Keratinocyte (primary cell): ENCODE measurements around the gene C17orf58. TPM values are rescaled to one million over a fixed set of nuclear protein-coding genes. Genes with fewer than 3 reads are reported as not detected.
"Not testable (repeated sequence)": the region's sequence is repeated elsewhere in the genome, so short reads cannot be mapped to it uniquely, and the experiment has no call there.

ENCODE experiments used
- DNase-seq: peaks from one replicate; pipeline ENCODE4 v3.0.0-alpha.2; 2011; ENCODE audit warnings: low read depth, missing footprints, low spot score
- FAIRE-seq: peaks from 2 replicates; lab custom pipeline; 2011; peaks lifted over from hg19 to GRCh38; lab: Jason Lieb, UNC
- H2AFZ ChIP-seq: 2 replicates; pipeline ENCODE4 v1.6.0; 2012; ENCODE audit warnings: low read length, control low read depth, inconsistent platforms; ENCODE audit not compliant: control insufficient read depth
- H3K27ac ChIP-seq: 2 replicates; pipeline ENCODE4 v1.5.1; 2011; ENCODE audit warnings: low read length; ENCODE audit not compliant: control insufficient read depth, insufficient read depth
- H3K27me3 ChIP-seq: 3 replicates; pipeline ENCODE4 v1.6.0; 2011; ENCODE audit warnings: low read length; ENCODE audit not compliant: control insufficient read depth, insufficient read depth; ENCODE audit errors: extremely low read depth
- H3K36me3 ChIP-seq, 2 experiments: 2 replicates in 1 of 2; 3 replicates in 1 of 2; pipeline ENCODE4 v1.5.1; 2011; ENCODE audit warnings: low read length in 2 of 2, mild to moderate bottlenecking in 1 of 2; ENCODE audit not compliant: control insufficient read depth in 2 of 2, insufficient read depth in 2 of 2; ENCODE audit errors: extremely low read depth in 1 of 2
- H3K4me1 ChIP-seq: 3 replicates; pipeline ENCODE4 v1.5.1; 2011; ENCODE audit warnings: low read length; ENCODE audit not compliant: control insufficient read depth, insufficient read depth; ENCODE audit errors: extremely low read depth
- H3K4me2 ChIP-seq: 3 replicates; pipeline ENCODE4 v1.6.0; 2011; ENCODE audit warnings: low read depth, low read length; ENCODE audit not compliant: control insufficient read depth, insufficient read depth; ENCODE audit errors: extremely low read depth
- H3K4me3 ChIP-seq, 3 experiments: fragments of 200-600 bp in 1 of 3; sonication (generic) in 1 of 3; 2 replicates in 2 of 3; 3 replicates in 1 of 3; pipeline ENCODE4 v1.5.1; 2011 to 2016; ENCODE audit warnings: low read length in 3 of 3, mild to moderate bottlenecking in 3 of 3, control low read depth in 2 of 3, inconsistent platforms in 1 of 3, low read depth in 1 of 3, mixed read lengths in 1 of 3, mixed run types in 1 of 3, moderate library complexity in 1 of 3; ENCODE audit not compliant: control insufficient read depth in 2 of 3, insufficient read depth in 2 of 3; ENCODE audit errors: extremely low read depth in 1 of 3
- H3K79me2 ChIP-seq: 2 replicates; pipeline ENCODE4 v1.6.0; 2012; ENCODE audit warnings: low read length; ENCODE audit not compliant: control insufficient read depth, insufficient read depth
- H3K9ac ChIP-seq: 3 replicates; pipeline ENCODE4 v1.6.0; 2011; ENCODE audit warnings: low read length; ENCODE audit not compliant: control insufficient read depth, insufficient read depth; ENCODE audit errors: extremely low read depth
- H3K9me1 ChIP-seq: 3 replicates; pipeline ENCODE4 v1.6.0; 2011; ENCODE audit warnings: low read length; ENCODE audit not compliant: control insufficient read depth, insufficient read depth; ENCODE audit errors: extremely low read depth
- H3K9me3 ChIP-seq: 2 replicates; pipeline ENCODE4 v1.5.1; 2012; ENCODE audit warnings: low read depth, low read length; ENCODE audit not compliant: control insufficient read depth
- H4K20me1 ChIP-seq: 3 replicates; pipeline ENCODE4 v1.6.0; 2011; ENCODE audit warnings: low read length; ENCODE audit not compliant: control insufficient read depth, insufficient read depth; ENCODE audit errors: extremely low read depth
- dilution Hi-C: fragments of 300-500 bp; cut with MboI; formaldehyde crosslinking; loops from one replicate; pipeline ENCODE4 v1.7.0; 2020; ENCODE audit warnings: low sequenced_read_pairs; ENCODE audit not compliant: extremely low pct_ligation_motif_present
- polyA plus RNA-seq, 5 experiments: library from polyadenylated mRNA; depleted of rRNA in 3 of 5; stranded (reverse) in 3 of 5; stranded (forward) in 1 of 5; unstranded in 1 of 5; fragments of >200 nt; gene quantifications; 1 replicate in 1 of 5; 2 replicates in 3 of 5; 3 replicates in 1 of 5; pipeline versions ENCODE4 v1.2.1 to v1.2.3, GENCODE V29; 2011 to 2012; ENCODE audit warnings: missing spikeins in 2 of 5, low read depth in 1 of 5, low replicate concordance in 1 of 5
- TF ChIP-seq, protein P1 (sequence below), 3 experiments: IDR thresholded peaks in 1 of 3; conservative IDR thresholded peaks in 1 of 3; optimal IDR thresholded peaks in 1 of 3; 2 replicates in 2 of 3; 3 replicates in 1 of 3; pipeline versions ENCODE3 to v1.5.1; 2011; ENCODE audit warnings: low read length in 3 of 3, mild to moderate bottlenecking in 3 of 3, moderate library complexity in 2 of 3, control low read depth in 1 of 3, inconsistent platforms in 1 of 3; ENCODE audit not compliant: insufficient read depth in 2 of 3; ENCODE audit errors: extremely low read depth in 1 of 3

Gene C17orf58
- polyA plus RNA-seq, 1 donor (not counting 4 experiments of a cell fraction or from before 2014, with no cell fraction given), result 6.1 TPM

DNA sequence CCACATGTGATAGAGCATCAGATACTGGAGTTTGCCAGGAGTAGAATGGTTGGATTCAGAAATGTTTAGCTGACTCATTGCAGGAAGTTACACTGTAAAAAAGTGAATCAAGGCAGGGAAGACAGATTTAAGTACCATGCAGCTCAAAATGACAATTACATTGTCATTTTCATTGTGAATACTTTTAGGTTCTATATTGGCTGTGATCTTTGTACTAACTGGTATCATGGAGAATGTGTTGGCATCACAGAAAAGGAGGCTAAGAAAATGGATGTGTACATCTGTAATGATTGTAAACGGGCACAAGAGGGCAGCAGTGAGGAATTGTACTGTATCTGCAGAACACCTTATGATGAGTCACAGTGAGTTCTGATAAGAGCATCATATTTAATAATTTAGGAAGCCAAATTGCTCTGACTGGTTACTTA lies 33.1 kb downstream of the C17orf58 start:
- H3K27ac ChIP-seq, H3K36me3 ChIP-seq, H4K20me1 ChIP-seq, H3K9ac ChIP-seq, H3K4me3 ChIP-seq, H2AFZ ChIP-seq, H3K4me2 ChIP-seq, dilution Hi-C loops, H3K4me1 ChIP-seq, H3K9me1 ChIP-seq, H3K9me3 ChIP-seq, H3K27me3 ChIP-seq, H3K79me2 ChIP-seq: not testable (repeated sequence)
- TF ChIP-seq, protein P1, sequence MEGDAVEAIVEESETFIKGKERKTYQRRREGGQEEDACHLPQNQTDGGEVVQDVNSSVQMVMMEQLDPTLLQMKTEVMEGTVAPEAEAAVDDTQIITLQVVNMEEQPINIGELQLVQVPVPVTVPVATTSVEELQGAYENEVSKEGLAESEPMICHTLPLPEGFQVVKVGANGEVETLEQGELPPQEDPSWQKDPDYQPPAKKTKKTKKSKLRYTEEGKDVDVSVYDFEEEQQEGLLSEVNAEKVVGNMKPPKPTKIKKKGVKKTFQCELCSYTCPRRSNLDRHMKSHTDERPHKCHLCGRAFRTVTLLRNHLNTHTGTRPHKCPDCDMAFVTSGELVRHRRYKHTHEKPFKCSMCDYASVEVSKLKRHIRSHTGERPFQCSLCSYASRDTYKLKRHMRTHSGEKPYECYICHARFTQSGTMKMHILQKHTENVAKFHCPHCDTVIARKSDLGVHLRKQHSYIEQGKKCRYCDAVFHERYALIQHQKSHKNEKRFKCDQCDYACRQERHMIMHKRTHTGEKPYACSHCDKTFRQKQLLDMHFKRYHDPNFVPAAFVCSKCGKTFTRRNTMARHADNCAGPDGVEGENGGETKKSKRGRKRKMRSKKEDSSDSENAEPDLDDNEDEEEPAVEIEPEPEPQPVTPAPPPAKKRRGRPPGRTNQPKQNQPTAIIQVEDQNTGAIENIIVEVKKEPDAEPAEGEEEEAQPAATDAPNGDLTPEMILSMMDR (optimal IDR thresholded peaks at IDR 0.05 in 1 of 3, IDR thresholded peaks at IDR 0.05 in 1 of 3, conservative IDR thresholded peaks at IDR 0.05 in 1 of 3; ENCODE audit: extremely low read depth in 1 of 3, insufficient read depth in 2 of 3, low read length in 3 of 3), result peak in 2 of 3 experiments; percentile 27 to 42
- peak; percentile 40 for DNase-seq
- peak; percentile 32 for FAIRE-seq

DNA sequence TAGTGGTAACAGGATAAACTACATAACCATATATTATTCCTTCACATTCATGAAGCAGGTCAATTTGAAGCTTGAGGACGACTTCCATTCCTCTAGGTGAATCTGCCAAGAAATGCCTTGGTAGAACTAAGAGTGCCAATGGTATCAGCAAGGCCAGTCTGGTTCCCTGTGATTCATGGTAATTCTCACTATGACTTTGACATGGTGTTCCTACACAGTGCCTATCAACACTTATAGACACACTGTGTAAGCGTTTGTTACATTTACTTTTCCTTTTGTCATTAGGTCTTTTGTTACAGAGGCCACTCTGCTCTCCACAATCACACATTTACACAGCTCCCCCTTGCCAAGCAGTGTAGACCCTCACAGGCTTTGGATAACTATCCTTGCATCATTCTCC lies 34.1 kb downstream of the C17orf58 start:
- dilution Hi-C loops, H3K9ac ChIP-seq, H4K20me1 ChIP-seq, DNase-seq, FAIRE-seq, H3K9me3 ChIP-seq, H3K4me2 ChIP-seq, H3K9me1 ChIP-seq, H3K79me2 ChIP-seq, H3K4me3 ChIP-seq, H3K27ac ChIP-seq, H3K4me1 ChIP-seq, H2AFZ ChIP-seq, H3K27me3 ChIP-seq: not testable (repeated sequence)
- peaks cover 3 to 10% of the 10 kb centered on the region in 2 experiments for H3K36me3 ChIP-seq

- H2AFZ ChIP-seq, FAIRE-seq, H4K20me1 ChIP-seq, H3K36me3 ChIP-seq, H3K9ac ChIP-seq, H3K27me3 ChIP-seq, dilution Hi-C loops, H3K4me1 ChIP-seq, H3K27ac ChIP-seq, DNase-seq, H3K4me3 ChIP-seq, H3K9me1 ChIP-seq, H3K9me3 ChIP-seq, H3K4me2 ChIP-seq, H3K79me2 ChIP-seq: not testable (repeated sequence)
Observed at GRCh38 chr17:67960276-67960675, 36.0 kb downstream of the C17orf58 start.
